ENCODE measurements around the gene DHCR7. TPM values are rescaled to one million over a fixed set of nuclear protein-coding genes. Genes with fewer than 3 reads are reported as not detected.

The DHCR7 gene
- total RNA-seq, 3 donors from 2014 or later (not counting 1 experiment from before 2014, with no cell fraction given): 12.5 to 18.1 (median 15.9) TPM

DNA sequence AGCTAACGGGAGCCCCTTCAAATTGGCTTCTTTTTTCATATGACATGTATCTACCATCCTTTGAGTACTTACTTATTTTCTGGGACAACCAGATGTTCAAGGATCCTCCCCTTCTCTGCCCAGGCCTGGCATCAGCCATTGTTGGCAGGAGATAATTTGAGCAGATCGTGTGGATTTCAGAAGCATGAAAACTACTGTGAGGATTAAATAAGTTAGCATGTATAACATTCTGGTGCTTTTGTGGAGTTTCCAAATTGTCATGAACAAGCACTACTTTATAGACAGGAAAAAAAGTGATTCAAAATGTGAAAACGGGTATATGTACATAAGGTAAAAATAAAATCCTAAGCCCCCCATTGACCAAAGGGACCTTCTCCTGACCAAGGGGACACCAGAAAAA is 2.7 kb upstream of the DHCR7 start:
- Mint-ChIP-seq H3K27me3 (ENCODE audit: low read depth in 2 of 2) (no peaks in the 10 kb centered on the region), H3K9me3 (peaks cover 0 to 2% of the 10 kb centered on the region in 2 donors), H3K36me3 (peaks cover 8% of the 10 kb centered on the region), H3K4me1 (peaks cover 43 to 66% of the 10 kb centered on the region in 2 donors), H3K4me3 (peak overlapping the region; percentile 9), H3K27ac (peak overlapping the region; percentile 90 to 91)
- WGBS (ENCODE audit: insufficient coverage): 86% methylated on average over 1 of the region's 3 CpGs
- H3K27me3 ChIP-seq (ENCODE audit: control insufficient read depth, insufficient read depth, low read length): no peaks in the 10 kb centered on the region
- H3K4me1 ChIP-seq (ENCODE audit: control insufficient read depth, insufficient read depth, low read length): peaks cover 48% of the 10 kb centered on the region
- intact Hi-C loops (cut with micrococcal nuclease): no loop called here
- ATAC-seq: no peak
- no peak overlapping the region for H3K27ac ChIP-seq (ENCODE audit: low read length)
- no peak overlapping the region for H3K4me3 ChIP-seq (ENCODE audit: low read length)
- no peak for DNase-seq
- H3K36me3 ChIP-seq (ENCODE audit: control insufficient read depth, insufficient read depth, low read length): peaks cover 9% of the 10 kb centered on the region
- H3K9me3 ChIP-seq (ENCODE audit: control insufficient read depth, insufficient read depth, low read length): no peaks in the 10 kb centered on the region
- TF ChIP-seq, protein P1, sequence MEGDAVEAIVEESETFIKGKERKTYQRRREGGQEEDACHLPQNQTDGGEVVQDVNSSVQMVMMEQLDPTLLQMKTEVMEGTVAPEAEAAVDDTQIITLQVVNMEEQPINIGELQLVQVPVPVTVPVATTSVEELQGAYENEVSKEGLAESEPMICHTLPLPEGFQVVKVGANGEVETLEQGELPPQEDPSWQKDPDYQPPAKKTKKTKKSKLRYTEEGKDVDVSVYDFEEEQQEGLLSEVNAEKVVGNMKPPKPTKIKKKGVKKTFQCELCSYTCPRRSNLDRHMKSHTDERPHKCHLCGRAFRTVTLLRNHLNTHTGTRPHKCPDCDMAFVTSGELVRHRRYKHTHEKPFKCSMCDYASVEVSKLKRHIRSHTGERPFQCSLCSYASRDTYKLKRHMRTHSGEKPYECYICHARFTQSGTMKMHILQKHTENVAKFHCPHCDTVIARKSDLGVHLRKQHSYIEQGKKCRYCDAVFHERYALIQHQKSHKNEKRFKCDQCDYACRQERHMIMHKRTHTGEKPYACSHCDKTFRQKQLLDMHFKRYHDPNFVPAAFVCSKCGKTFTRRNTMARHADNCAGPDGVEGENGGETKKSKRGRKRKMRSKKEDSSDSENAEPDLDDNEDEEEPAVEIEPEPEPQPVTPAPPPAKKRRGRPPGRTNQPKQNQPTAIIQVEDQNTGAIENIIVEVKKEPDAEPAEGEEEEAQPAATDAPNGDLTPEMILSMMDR (IDR thresholded peaks at IDR 0.05): no peak

DNA sequence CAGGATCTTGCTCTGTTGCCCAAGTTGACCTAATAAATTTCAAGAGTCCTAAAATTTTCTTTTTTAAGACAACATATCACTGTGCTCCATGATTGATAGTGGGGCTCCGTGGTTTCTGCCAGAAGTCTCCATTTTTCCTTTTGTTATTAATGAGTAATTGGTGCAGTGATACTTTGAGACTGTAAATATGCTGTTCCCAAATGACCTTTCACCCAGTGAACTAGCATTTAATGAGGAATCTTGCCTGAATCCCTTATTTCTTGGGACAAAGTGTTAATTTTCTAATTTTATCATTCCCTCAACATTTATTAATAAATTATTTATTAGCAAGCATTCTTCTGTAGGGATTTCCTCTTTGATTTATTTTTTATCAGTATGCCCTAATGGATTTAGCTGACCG is 2.3 kb upstream of the DHCR7 start:
- ATAC-seq: no peak
- TF ChIP-seq, protein P1 (IDR thresholded peaks at IDR 0.05): no peak

DNA sequence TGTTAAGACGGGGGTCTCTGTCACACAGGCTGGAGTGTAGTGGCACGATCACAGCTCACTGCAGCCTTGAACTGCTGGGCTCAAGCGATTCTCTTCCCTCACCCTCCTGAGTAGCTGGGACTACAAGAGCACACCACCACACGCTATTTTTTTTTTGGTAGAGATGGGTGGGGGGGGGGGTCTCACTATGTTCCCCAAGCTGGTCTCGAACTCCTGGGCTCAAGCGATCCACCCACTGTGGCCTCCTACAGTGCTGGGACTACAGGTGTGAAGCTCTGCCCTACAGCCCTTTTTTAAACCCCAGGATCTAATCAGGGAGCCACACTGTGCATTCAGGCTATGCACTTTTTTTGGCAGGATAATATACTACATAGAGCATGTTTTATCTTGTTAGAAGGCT is 1.4 kb upstream of the DHCR7 start:
- Mint-ChIP-seq H3K36me3 (peaks cover 9% of the 10 kb centered on the region), H3K9me3 (peaks cover 0 to 4% of the 10 kb centered on the region in 2 donors), H3K4me1 (peaks cover 35 to 58% of the 10 kb centered on the region in 2 donors), H3K27ac (peak overlapping the region; percentile 75 to 90), H3K27me3 (ENCODE audit: low read depth in 2 of 2) (no peaks in the 10 kb centered on the region), H3K4me3 (peak overlapping the region; percentile 87)
- ATAC-seq (no peak), DNase-seq (peak in 1 of 2 donors; percentile 13)
- TF ChIP-seq, protein P1 (IDR thresholded peaks at IDR 0.05): no peak
- H3K36me3 ChIP-seq (ENCODE audit: control insufficient read depth, insufficient read depth, low read length): no peaks in the 10 kb centered on the region
- peaks cover 46% of the 10 kb centered on the region for H3K4me1 ChIP-seq (ENCODE audit: control insufficient read depth, insufficient read depth, low read length)
- H3K27me3 ChIP-seq (ENCODE audit: control insufficient read depth, insufficient read depth, low read length): no peaks in the 10 kb centered on the region
- no peak overlapping the region for H3K4me3 ChIP-seq (ENCODE audit: low read length)
- intact Hi-C loops (cut with micrococcal nuclease): loop anchor here (10.0 kb wide), 1 partner anchor 335 kb away; no protein-coding TSS in a partner anchor
- H3K27ac ChIP-seq (ENCODE audit: low read length): peak overlapping the region; percentile 77
- no peaks in the 10 kb centered on the region for H3K9me3 ChIP-seq (ENCODE audit: control insufficient read depth, insufficient read depth, low read length)
- WGBS (ENCODE audit: insufficient coverage): 72% methylated on average over 4 of the region's 6 CpGs

More for the DNA sequence above, 2.3 kb upstream of the DHCR7 start:
- H3K27me3 Mint-ChIP-seq (ENCODE audit: low read depth in 2 of 2): no peaks in the 10 kb centered on the region
- peaks cover 0 to 4% of the 10 kb centered on the region in 2 donors for H3K9me3 Mint-ChIP-seq
- H3K36me3 ChIP-seq (ENCODE audit: control insufficient read depth, insufficient read depth, low read length): peaks cover 5% of the 10 kb centered on the region
- H3K9me3 ChIP-seq (ENCODE audit: control insufficient read depth, insufficient read depth, low read length): no peaks in the 10 kb centered on the region
- WGBS (ENCODE audit: insufficient coverage): 56% methylated on average over 2 of the region's 2 CpGs
- peaks cover 48% of the 10 kb centered on the region for H3K4me1 ChIP-seq (ENCODE audit: control insufficient read depth, insufficient read depth, low read length)
- no peak overlapping the region for H3K27ac ChIP-seq (ENCODE audit: low read length)
- peak overlapping the region; percentile 90 to 91 for H3K27ac Mint-ChIP-seq
- H3K4me3 ChIP-seq (ENCODE audit: low read length): no peak overlapping the region
- no peaks in the 10 kb centered on the region for H3K27me3 ChIP-seq (ENCODE audit: control insufficient read depth, insufficient read depth, low read length)
- intact Hi-C loops (cut with micrococcal nuclease): no loop called here
- H3K4me1 Mint-ChIP-seq: peaks cover 40 to 64% of the 10 kb centered on the region in 2 donors
- DNase-seq: no peak
- peaks cover 9% of the 10 kb centered on the region for H3K36me3 Mint-ChIP-seq
- H3K4me3 Mint-ChIP-seq: no peak overlapping the region

DNA sequence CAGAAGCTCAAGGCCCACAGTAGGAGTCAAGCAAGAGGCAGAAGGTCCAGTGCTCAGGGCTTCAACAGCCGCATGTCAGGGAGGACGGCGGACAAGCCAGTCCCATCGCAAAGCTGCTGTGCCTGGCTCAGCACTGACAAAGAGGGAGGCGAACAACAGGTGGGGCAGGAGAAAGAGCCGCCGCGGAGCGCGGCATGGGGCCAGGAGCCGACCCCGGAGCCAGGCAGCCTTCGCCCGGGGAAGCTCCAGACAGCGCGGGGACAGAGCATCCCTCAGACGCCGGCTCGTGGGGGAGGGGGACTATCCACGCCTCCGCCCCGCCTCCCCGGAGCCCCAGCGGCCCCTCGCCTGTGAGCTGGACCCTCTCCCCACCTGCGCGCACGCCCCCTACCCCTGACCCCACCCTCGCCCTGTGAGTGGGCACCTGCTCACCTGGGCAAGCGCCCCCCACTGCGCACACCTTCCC is 369 bp downstream of the DHCR7 start:
- intact Hi-C loops (cut with micrococcal nuclease): loop anchor here (10.0 kb wide), 1 partner anchor 337 kb away; no protein-coding TSS in a partner anchor
- no peaks in the 10 kb centered on the region for H3K27me3 Mint-ChIP-seq (ENCODE audit: low read depth in 2 of 2)
- H3K27ac ChIP-seq (ENCODE audit: low read length): peak overlapping the region; percentile 70

More for the DNA sequence above, 369 bp downstream of the DHCR7 start:
- H3K27me3 ChIP-seq (ENCODE audit: control insufficient read depth, insufficient read depth, low read length): no peaks in the 10 kb centered on the region
- H3K4me1 ChIP-seq (ENCODE audit: control insufficient read depth, insufficient read depth, low read length): peaks cover 33% of the 10 kb centered on the region
- no peaks in the 10 kb centered on the region for H3K9me3 ChIP-seq (ENCODE audit: control insufficient read depth, insufficient read depth, low read length)
- Mint-ChIP-seq H3K4me1 (peaks cover 26 to 46% of the 10 kb centered on the region in 2 donors), H3K4me3 (peak overlapping the region; percentile 87), H3K27ac (peak overlapping the region; percentile 75 to 90), H3K36me3 (peaks cover 9% of the 10 kb centered on the region), H3K9me3 (peaks cover 0 to 4% of the 10 kb centered on the region in 2 donors)
- TF ChIP-seq, protein P1 (IDR thresholded peaks at IDR 0.05): no peak
- WGBS (ENCODE audit: insufficient coverage): 3% methylated on average over 31 of the region's 31 CpGs
- peak overlapping the region; percentile 94 for H3K4me3 ChIP-seq (ENCODE audit: low read length)
- DNase-seq (peak; percentile 51 to 62), ATAC-seq (peak; percentile 27 to 47 (median 29))
- peaks cover under 1% of the 10 kb centered on the region for H3K36me3 ChIP-seq (ENCODE audit: control insufficient read depth, insufficient read depth, low read length)
